Ramos (cell line): ENCODE measurements around the gene GDPD4.

Source experiments
- in situ Hi-C: fragments of 300-500 bp; cut with MboI; formaldehyde crosslinking; loops from one replicate; pipeline ENCODE4 v1.14.3; 2022; ENCODE audit warnings: low sequenced_read_pairs; ENCODE audit not compliant: unreplicated experiment

The GDPD4 gene

DNA sequence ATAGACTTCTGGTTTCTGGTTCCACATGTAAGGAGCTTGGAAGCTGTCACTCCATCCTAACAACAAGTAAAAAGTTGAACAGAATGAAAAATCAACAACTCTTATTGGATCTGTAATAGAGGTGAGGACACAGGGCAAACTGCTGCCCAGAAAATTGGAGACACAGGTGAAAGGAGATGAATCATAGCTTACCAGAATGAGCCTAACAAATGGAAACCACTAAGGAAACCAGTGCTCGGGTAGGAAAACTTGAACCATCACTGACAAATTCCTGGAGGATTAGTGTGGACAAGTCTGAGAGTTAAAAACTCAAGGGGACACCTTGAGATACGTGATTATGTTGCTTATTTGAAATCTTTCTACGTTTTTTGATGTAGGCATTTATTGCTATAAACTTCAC is 52.1 kb downstream of the GDPD4 start:
- in situ Hi-C loops = no loop called here

DNA sequence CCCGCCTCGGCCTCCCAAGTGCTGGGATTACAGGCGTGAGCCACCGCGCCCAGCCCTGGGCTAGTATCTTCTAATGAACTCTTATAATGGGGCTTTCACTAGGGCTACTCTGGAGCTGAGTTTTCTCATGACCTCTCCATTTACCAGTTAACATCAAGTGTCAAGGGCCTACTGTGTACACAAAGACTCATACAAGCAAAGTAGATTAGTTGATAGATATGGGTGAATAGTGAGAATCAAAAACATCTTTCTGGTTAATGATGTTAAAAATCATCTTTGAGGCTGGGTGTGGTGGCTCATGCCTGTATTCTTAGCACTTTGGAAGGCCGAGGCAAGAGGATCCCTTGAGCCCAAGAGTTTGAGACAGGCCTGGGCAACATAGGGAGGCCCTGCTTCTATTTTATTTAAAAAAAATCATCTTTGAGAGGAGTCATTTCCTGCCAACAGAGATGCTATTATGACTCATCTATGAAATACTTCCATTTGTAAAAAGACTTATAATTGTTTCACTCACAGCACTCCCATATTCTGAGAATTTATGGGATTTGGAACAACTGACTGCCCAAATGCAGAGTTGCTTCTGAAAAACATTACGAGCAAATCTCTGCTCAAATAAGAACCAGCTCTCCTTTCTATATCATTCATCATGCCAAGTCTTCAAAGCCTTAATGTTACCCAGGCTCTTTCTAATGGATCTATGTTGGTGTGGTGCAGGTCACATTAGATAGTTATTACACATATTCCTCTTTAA is 57.0 kb downstream of the GDPD4 start:
- in situ Hi-C loops = no loop called here

DNA sequence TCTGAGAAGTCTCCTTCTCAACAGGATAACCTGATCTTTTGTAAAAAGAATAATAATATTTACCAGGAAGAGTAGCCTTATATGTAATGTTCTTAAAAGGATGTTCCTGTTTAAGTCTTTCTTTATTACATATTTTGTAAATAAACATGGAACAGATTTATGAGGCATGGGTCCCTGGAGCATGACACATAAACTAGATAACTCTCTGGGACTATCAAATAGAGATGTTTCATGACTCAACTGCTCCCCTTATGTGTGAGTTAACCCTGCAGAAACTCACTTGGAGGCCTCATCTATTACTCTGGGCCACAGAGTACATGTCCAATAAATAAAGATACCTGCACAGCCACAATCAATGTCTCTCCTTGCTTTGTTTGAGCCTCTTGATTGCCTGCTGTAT is 64.6 kb downstream of the GDPD4 start:
- in situ Hi-C loops = no loop called here

DNA sequence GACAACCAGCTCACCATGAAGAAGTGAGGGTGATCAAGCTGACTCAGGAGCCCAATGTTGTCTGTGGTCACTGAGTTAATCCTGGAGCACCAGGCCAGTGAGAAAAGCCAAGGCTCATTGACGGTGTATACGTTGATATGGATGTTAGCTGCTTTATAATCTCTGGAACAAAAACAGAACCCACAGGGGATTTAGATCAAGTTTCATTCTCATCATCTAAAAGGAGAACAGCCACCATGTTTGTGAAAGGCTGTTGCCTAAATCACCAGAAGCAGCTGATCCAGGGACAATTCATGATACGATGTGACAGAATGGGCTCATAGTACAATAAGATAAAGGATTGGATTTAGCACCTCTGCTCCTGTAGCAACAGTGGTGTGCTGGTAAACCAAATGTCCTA is 68.5 kb downstream of the GDPD4 start:
- in situ Hi-C loops = no loop called here

DNA sequence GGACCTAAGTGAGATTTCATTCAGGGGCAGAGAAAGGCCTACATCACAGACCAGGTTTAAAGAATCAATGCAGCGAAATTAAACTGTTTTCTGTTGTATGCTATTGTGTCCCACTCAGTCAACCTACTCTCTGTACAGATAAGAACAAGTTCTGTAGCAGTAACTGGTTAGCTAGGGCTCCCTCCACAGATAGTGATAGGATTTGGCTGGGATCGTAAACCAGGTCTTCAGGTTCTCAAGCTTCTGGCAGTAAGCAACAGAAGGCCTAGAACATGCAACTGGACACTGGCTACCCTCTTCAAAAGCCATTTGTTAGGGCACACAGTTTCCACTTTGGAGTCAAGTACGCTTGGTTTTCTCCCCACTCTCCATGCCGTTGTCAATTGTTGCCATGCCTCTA is 69.2 kb downstream of the GDPD4 start:
- in situ Hi-C loops = no loop called here

DNA sequence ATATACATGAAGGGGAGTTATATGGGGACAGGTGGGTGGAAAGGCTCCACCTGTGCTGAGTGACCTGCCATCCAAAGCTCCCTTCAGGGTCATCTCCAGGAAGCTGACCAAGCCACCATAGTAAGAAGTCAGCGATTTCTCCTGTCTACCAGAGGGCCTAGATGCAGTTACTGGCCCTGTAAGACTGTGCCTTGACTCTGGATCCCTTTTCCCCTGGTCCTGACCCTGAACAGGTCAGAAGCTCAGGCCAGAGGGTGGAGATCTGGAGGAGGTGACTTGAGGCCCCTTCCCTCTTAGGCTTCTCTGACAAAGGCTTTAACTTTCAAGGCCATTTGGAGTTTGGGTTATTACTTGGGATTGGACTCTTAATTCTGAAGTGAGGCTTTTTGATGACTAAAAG is 69.7 kb downstream of the GDPD4 start:
- in situ Hi-C loops = no loop called here

DNA sequence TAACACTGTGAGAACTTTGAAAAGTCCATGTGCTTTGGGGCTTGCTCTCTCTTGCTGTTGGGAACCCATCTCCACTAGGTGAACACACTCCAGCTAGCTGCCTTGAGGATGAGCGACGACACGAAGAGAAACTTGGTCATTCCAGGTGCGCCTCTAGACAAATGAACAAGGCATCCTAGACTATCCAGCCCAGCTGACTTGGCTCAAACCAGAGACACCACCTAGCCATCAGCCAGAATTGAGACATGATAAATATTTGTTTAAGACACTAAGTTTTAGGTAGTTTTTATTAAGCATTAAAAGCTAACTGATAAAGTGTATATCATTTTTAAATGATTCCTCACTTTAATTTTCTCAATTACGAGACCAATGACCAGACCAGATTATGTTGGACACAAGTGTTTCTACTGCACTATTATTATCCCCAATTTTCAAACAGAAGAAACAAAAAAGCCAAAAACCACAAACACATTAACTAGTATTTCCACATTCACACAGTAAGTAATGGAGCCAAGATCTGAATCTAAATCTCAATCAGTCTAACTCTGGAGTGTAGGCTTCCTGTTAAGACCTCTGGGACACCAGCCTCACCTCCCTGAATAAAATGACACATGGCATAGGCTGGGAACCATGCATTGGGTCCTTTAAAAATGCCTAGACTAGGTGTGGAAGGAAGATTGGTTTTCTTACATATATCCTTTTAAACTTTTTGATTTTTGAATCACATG is 70.4 kb downstream of the GDPD4 start:
- in situ Hi-C loops = no loop called here

DNA sequence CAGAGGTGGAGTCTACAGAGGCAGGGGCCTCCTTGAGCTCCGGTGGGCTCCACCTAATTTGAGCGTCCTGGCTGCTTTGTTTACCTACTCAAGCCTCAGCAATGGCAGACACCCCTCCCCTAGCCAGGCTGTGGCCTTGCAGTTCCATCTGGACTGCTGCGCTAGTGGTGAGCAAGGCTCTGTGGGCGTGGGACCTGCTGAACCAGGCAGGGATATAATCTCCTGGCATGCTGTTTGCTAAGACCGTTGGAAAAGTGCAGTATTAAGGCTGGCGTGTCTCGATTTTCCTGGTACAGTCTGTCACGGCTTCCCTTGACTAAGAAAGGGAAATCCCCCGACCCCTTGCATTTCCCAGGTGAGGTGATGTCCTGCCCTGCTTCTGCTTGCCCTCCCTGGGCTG is 77.7 kb downstream of the GDPD4 start:
- in situ Hi-C loops = no loop called here

DNA sequence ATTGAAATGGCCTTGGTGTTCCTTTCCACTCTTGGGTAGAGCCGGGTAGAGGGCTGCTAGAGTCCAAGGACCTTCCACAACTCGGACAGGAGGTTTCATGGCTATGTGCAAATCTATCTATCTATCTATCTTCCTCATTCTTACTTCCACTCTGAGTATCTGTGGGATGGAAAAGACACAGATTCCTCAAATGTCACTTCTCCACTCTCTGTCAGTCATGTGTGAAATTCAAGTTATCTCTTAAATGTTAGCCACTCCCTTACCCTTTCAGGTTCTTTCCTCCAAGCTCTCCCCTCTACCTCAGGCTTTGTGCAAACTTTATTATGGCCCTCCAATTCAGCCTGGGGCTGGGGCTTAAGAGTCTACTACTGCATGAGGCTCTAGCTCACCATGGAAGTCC is 84.3 kb downstream of the GDPD4 start:
- in situ Hi-C loops = no loop called here

DNA sequence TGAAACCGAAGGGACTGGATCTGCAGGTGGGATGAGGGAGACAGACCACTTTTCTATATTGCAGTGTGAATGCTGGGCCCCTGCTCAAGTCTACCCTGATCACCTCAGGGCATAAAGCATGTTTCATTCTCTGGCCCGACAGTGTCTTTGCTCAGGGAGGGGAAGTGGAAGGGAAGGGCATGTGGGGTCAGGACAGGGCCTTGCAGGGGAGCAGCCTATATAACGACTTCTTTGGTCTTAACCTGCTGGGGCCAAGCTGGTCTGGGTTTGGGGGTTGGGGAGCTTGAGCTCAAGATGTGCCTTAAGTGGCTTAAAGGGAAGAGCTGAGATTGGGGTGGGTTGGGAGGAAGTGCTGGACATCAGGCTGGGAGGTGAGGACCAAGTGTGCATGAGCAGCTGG is 86.4 kb downstream of the GDPD4 start:
- in situ Hi-C loops = no loop called here

DNA sequence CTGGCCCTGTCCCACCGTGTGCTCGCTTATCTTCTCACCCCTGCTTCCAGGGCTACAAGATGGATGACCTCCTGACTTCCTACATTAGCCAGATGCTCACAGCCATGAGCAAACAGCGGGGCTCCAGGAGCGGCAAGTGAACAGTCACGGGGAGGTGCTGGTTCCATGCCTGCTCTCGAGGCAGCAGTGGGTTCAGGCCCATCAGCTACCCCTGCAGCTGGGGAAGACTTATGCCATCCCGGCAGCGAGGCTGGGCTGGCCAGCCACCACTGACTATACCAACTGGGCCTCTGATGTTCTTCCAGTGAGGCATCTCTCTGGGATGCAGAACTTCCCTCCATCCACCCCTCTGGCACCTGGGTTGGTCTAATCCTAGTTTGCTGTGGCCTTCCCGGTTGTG is 86.9 kb downstream of the GDPD4 start:
- in situ Hi-C loops = no loop called here

DNA sequence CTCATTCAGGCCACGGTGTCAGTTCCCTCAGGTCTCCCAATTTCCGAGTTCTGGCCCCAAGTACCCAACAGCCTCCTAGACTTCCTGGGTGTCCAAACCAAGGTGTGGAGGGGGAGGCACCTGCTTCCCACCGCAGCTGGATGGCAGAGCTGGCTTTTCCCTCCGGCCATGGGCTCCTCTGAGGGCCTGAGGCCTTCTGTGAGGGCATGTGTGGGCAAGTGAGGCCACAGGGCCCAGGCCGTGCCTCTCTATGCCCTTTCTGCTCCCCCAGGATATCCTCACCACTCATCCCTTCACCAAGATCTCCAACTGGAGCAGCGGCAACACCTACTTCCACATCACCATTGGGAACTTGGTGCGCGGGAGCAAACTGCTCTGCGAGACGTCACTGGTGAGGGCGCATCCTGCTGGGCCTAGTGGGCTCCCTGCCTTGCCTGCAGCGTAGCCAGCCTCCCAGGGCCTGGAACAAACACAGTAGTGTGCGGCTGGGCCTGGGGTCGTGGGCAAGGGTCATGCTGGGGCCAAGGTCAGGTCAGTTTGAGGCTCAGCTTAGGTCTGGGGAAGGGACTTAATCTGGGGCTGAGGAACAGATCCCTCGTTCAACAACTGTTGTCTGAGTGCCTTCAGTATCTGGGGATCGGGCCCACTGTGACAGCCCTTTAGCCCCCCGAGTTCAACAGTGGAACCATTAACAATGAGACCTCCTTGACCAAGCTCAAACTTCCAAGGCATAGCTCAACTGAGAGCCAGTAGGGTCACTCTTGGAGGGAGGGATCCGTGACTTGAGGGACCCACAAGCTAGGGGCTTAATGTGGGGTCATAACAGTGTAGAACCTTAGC is 87.7 kb downstream of the GDPD4 start:
- in situ Hi-C loops = no loop called here

DNA sequence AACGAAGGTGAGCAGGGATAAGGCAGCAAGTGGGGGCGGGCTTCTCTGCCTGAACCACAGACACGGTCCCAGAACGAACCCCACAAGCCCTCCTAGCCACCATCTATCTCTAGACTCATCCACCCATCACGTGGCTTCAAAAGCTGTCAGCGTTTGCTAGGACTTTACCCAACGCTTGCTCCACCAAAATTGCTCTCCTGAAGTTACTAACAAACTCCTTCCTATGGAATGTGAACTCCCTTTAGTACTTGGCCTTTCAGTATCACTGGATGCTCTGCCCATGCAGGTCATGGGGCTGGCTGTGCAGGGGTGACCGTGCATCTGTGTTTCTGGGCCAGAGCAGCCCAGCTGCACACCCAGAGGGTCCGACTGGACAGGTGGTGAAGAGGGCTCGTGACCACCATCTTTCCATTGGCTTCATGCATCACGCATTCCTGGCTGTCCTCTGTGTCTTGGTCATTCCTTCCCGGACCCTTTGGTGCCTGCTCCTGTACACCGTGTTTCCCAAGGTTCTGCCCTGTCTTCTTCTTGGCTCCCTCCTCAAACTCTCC is 88.4 kb downstream of the GDPD4 start:
- in situ Hi-C loops = no loop called here

DNA sequence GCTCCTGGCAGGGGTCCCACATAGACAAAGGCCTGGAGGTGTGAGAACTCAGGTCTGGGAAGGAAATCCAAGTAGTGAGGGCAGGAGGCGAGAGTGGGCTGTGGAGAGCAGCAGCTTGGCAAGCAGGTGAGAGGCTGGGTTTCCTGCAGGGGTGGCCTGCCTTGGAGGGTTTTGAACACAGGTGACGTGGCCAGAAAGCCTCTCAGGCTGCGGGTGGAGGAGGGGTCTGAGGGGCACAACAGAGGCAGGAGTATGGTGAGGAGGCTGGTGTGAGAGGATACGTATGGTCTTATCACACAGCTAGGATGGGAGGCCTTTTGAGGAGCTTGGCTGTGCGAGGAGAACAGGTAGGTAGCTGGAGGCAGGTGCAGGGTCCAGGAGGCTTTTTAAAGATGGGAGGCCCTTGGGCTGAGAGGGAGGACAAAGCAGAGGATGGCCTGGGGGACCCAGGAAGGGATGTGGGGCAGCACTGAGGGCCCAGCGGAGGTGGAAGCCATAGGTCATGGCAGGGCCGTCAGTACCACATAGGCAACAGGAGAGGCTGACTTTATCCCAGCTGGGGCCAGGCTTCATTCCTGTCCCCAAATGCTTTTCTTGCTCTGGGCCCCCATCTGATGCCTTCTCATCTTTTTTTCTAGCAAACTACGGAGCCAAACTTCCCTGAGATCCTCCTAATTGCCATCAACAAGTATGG is 89.0 kb downstream of the GDPD4 start:
- in situ Hi-C loops = no loop called here

DNA sequence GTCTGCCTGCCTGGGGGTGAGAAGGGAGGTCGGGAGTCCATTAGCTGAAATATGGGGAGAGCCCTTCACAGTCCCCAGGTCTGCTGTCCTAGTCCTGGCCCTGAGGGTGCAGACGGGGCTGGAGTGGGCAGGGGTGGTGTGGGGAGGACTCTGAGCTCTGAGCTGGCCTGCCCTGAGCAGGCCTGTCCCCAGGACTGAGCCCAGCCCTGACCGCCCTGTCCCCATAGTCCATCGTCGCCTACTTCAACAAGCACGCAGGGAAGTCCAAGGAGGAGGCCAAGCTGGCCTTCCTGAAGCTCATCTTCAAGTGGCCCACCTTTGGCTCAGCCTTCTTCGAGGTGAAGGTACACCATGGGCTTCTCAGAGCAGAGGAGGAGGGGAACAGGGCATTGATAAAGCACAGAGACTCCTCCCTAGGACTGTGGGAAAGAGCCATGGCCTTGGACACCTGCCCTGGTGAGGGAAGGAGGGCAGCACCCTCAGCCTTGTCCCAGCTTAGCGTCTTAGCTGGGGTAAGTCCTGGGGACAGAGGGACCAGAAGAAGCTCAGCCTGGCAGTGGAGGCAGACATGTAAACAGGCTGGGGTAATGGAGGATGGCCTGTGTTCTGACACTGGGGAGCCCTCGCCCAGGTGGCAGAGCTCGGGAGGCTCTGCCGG is 89.8 kb downstream of the GDPD4 start:
- in situ Hi-C loops = no loop called here

DNA sequence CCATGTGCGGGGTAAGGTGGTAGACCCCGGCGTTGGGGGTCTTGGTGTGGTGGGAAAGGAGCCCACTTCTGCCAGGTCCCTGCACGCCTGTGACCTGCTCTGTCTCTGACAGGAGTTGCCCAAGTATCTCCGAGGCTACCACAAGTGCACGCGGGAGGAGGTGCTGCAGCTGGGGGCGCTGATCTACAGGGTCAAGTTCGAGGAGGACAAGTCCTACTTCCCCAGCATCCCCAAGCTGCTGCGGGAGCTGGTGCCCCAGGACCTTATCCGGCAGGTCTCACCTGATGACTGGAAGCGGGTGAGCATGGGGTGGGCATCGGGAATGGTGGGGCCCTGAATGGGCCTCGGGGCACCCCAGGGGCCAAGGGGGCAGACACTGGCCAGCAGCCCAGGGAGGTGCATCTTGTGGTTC is 90.4 kb downstream of the GDPD4 start:
- in situ Hi-C loops = no loop called here

DNA sequence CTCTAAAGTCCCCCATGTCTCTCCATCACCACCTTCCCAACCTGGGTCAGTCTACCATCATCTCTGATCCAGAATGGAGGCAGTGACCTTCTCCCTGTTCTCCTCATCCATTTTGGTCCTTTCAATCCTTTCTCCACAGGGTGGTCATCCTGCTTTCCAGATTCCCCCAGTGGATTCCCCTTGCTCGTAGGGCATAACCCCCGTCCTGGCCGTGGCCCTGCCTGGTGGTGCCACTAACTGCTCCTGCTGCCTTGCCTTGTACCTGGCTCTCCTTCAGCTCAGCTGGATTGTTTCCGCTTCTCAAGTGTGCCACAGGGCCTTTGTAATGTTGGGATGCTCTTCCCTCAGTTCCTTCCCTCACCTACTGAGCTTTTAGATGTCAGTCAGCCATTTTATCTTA is 91.8 kb downstream of the GDPD4 start:
- in situ Hi-C loops = no loop called here

DNA sequence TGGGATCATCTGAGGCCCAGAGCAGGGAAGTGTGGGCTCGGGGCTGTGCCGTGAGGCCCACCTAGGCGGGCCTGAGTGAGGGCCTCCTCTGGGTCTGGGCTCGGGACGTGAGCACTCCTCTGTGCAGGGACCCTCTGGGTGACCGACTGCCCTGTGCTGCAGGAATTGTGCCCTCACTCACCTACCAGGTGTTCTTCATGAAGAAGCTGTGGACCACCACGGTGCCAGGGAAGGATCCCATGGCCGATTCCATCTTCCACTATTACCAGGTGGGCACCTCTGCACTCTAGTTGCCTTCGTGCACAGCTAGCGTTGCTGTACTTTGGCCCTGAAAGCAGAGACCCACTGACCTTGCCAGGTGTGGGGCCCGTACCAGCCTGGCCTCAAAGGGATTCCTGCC is 93.0 kb downstream of the GDPD4 start:
- in situ Hi-C loops = no loop called here

DNA sequence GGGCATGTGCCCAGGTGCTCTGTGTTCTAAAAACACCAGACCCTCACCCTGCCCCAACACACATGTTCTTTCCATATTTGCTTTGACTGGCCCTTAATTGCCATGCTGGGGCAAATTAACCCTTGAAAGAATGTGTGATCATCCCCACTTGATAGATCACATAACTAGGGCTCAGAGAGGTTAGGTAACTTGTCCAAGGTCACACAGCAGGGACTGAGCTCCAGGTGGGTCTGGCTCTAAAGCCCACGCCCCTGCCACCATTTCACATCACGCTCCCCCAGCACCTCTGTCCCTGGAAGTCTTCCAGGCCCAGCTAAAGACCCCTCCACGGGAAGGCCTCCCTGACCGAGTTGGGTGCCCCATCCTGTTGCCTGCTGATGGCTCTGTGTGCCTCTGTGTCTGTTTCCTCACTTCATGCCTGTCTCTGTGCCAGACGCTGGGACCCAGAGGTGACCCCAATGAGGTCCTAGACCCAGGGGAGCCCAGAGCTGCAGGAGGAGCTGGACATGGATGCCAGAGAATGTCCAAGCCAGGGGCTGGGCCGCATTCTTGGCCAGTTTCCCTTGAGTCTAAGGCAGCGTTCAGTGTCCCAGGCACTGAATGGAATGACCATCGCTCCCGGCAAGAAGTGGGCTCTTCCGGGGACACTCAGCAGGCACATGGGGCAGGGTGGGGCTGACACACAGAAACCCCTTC is 93.7 kb downstream of the GDPD4 start:
- in situ Hi-C loops = no loop called here
